Gastroesophageal sphincter (tissue), 3 donors: Measurements from ENCODE around the gene ASB12.

Experiments
- CTCF ChIP-seq, 4 experiments: fragments of 200-600 bp in 2 of 4; fragments of 450-650 bp in 2 of 4; sonication (generic) in 1 of 4; IDR thresholded peaks; one replicate each; pipeline ENCODE4 v1.5.1; 2017 to 2019; ENCODE audit warnings: antibody characterized with exemption in 4 of 4, mild to moderate bottlenecking in 2 of 4, moderate library complexity in 2 of 4
- EP300 ChIP-seq: sonication (generic); formaldehyde crosslinking; IDR thresholded peaks from one replicate; pipeline ENCODE4 v1.6.1; 2017; ENCODE audit warnings: antibody characterized with exemption, mild to moderate bottlenecking
- POLR2A ChIP-seq, 2 donors: fragments of 450-650 bp; IDR thresholded peaks; one replicate each; pipeline ENCODE4 v1.6.1; 2017; ENCODE audit warnings: antibody characterized with exemption in 2 of 2, mild to moderate bottlenecking in 2 of 2, moderate library complexity in 1 of 2
- POLR2AphosphoS5 ChIP-seq: sonication (generic); formaldehyde crosslinking; IDR thresholded peaks from one replicate; pipeline ENCODE4 v1.6.1; 2017; ENCODE audit warnings: antibody characterized with exemption

GRCh38 chrX:64205441-64205734, 25.0 kb downstream of the ASB12 start, which contains the start of gene AMER1:
- no peak for TF ChIP-seq CTCF (IDR thresholded peaks at IDR 0.05)
- no peak for TF ChIP-seq EP300
- TF ChIP-seq POLR2AphosphoS5: no peak
- TF ChIP-seq POLR2A (IDR thresholded peaks at IDR 0.05): no peak
